MCF 10A (cell line): Measurements from ENCODE around the gene PPM1H. TPM values are rescaled to one million over a fixed set of nuclear protein-coding genes. Genes with fewer than 3 reads are reported as not detected.

Experiments
- BruUV-seq: library from RNA; stranded (reverse); fragments of 400-500 nt; replicated peaks from 2 replicates; lab custom pipeline; 2021; lab: Mats Ljungman, UMichigan
- CTCF ChIA-PET: fragments of 300-600 bp; sonication (Branson Sonifier 250); formaldehyde crosslinking; extraction: SDS; loops from one replicate; lab custom pipeline; 2021; ENCODE audit warnings: antibody characterized with exemption, inconsistent platforms; lab: Yijun Ruan, JAX
- POLR2A ChIA-PET: fragments of 300-600, 350-650 bp; sonication (Branson Sonifier 250); formaldehyde crosslinking; extraction: SDS; loops from one replicate; lab custom pipeline; 2020; ENCODE audit warnings: antibody characterized with exemption, inconsistent platforms; lab: Yijun Ruan, JAX
- DNase-seq: peaks from one replicate; pipeline ENCODE4 v3.0.0-alpha.2; 2018; ENCODE audit not compliant: unreplicated experiment
- H3K27ac Mint-ChIP-seq: one replicate; pipeline ENCODE4 v1.8.0; 2022; ENCODE audit warnings: mild to moderate bottlenecking, low read depth, mixed read lengths; ENCODE audit not compliant: unreplicated experiment
- H3K27me3 Mint-ChIP-seq: one replicate; pipeline ENCODE4 v1.8.0; 2022; ENCODE audit warnings: mixed read lengths; ENCODE audit not compliant: insufficient read depth, unreplicated experiment
- H3K36me3 Mint-ChIP-seq: one replicate; pipeline ENCODE4 v1.8.0; 2022; ENCODE audit warnings: mild to moderate bottlenecking, moderate library complexity, mixed read lengths; ENCODE audit not compliant: insufficient read depth, unreplicated experiment
- H3K4me1 Mint-ChIP-seq: one replicate; pipeline ENCODE4 v1.8.0; 2022; ENCODE audit warnings: mixed read lengths; ENCODE audit not compliant: insufficient read depth, unreplicated experiment
- H3K4me3 Mint-ChIP-seq: one replicate; pipeline ENCODE4 v1.8.0; 2022; ENCODE audit warnings: mild to moderate bottlenecking, moderate library complexity, mixed read lengths; ENCODE audit not compliant: unreplicated experiment
- H3K9me3 Mint-ChIP-seq: one replicate; pipeline ENCODE4 v1.8.0; 2022; ENCODE audit warnings: mixed read lengths; ENCODE audit not compliant: unreplicated experiment
- intact Hi-C: fragments of 100-400 bp; cut with micrococcal nuclease; formaldehyde crosslinking; loops from 2 replicates; pipeline ENCODE4 v1.14.1; 2022
- total RNA-seq: library from RNA; stranded (reverse); gene quantifications from 2 replicates; pipeline ENCODE4 v1.2.3, GENCODE V29; 2022
- TF ChIP-seq, protein P1 (sequence below): fragments of 200-600 bp; IDR thresholded peaks from one replicate; pipeline ENCODE4 v1.8.0; 2022; ENCODE audit warnings: antibody characterized with exemption, mild to moderate bottlenecking; ENCODE audit not compliant: unreplicated experiment

Gene PPM1H
- total RNA-seq, 1 experiment from 2014 or later, result 0.49 TPM

DNA sequence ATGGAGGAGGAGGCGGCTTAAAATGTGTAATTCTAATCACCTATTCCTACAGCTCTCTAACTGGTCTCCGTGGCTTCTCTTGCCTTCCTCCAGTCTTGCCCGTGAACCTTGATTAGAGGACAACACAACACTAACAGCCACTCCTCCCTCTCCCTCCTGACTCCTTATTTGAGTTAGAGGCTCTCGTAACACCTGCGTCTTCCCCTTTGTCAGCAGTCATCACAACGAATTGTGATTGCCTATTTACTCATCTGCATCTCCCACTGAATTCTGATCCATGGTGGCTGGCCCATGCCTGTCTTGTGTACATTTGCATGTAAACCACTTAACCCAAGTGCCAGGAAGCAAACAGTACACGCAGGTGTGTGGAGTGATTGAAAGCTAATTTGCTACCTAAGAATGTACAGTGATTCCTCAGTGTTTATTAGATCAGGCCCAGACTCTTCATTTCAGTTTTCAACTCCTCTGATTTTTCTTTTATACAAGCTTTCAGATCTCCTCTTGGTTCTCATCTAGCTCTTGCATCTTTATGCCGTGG is 313.8 kb downstream of the PPM1H start:
- intact Hi-C loops, result no loop called here
- DNase-seq, result no peak
- CTCF ChIA-PET, result interaction anchor here (0.6 to 0.7 kb wide), 2 partner anchors 15 to 153 kb away, joined by 3 read pairs; no protein-coding TSS in a partner anchor
- Mint-ChIP-seq H3K4me1 (peaks cover 4% of the 10 kb centered on the region), H3K36me3 (peaks cover 8% of the 10 kb centered on the region), H3K27ac (no peak overlapping the region), H3K4me3 (no peak overlapping the region), H3K27me3 (no peaks in the 10 kb centered on the region), H3K9me3 (no peaks in the 10 kb centered on the region)
- POLR2A ChIA-PET, result interaction anchor here (1.4 to 1.6 kb wide), 2 partner anchors 11 to 22 kb away, joined by 3 read pairs; no protein-coding TSS in a partner anchor
- no TSS peak for BruUV-seq
- TF ChIP-seq, protein P1, sequence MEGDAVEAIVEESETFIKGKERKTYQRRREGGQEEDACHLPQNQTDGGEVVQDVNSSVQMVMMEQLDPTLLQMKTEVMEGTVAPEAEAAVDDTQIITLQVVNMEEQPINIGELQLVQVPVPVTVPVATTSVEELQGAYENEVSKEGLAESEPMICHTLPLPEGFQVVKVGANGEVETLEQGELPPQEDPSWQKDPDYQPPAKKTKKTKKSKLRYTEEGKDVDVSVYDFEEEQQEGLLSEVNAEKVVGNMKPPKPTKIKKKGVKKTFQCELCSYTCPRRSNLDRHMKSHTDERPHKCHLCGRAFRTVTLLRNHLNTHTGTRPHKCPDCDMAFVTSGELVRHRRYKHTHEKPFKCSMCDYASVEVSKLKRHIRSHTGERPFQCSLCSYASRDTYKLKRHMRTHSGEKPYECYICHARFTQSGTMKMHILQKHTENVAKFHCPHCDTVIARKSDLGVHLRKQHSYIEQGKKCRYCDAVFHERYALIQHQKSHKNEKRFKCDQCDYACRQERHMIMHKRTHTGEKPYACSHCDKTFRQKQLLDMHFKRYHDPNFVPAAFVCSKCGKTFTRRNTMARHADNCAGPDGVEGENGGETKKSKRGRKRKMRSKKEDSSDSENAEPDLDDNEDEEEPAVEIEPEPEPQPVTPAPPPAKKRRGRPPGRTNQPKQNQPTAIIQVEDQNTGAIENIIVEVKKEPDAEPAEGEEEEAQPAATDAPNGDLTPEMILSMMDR, result no peak

DNA sequence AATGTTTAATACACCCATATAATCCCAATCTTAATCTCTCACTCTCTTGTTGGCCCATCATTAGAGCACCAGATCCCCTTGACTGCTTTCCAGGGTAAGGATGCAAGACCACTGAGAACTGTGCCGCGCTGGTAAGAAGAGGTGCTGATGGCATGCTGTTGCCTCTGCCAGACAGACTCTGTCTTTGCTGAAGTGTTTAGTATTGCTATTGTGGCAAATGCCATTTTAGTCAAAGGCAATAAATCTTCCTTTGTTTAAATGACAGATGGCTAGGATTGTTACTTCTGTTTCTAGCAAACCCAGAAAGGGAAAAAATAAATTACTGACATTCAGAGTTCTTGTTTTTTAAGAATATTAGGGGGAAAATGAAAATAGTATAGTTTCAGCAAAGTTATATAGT is 316.0 kb downstream of the PPM1H start:
- DNase-seq, result no peak
- BruUV-seq, result no TSS peak
- intact Hi-C loops, result no loop called here
- H3K27me3 Mint-ChIP-seq, result no peaks in the 10 kb centered on the region
- POLR2A ChIA-PET, result interaction anchor here (0.5 kb wide), 1 partner anchor 62 kb away, joined by 3 read pairs; no protein-coding TSS in a partner anchor
- H3K36me3 Mint-ChIP-seq, result no peaks in the 10 kb centered on the region
- no peak overlapping the region for H3K27ac Mint-ChIP-seq
- H3K4me1 Mint-ChIP-seq, result no peaks in the 10 kb centered on the region
- CTCF ChIA-PET, result interaction anchor here (0.8 to 1.2 kb wide), 5 partner anchors 13 to 182 kb away, joined by 3 to 4 read pairs (median 3); no protein-coding TSS in a partner anchor
- H3K4me3 Mint-ChIP-seq, result no peak overlapping the region
- TF ChIP-seq, protein P1, result no peak
- H3K9me3 Mint-ChIP-seq, result no peaks in the 10 kb centered on the region

DNA sequence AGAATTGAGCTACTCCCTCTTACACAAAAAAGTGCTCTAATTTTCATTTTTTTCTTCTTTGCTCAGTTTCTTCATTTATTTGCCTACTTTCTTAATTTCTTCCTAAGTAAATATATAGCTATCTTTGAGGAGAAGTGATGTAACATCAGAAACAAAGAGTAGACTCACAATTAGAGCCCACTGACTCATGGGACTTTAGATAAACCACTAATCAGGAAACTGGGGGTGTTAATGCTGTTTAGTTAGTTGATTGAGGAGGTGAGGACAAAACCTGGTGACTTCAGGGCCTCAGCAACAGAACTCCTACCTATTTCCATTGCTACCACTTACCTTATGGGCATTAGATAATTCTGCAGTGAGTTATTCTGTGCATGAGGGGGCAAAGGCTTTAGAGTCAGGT is 316.6 kb downstream of the PPM1H start:
- Mint-ChIP-seq H3K36me3 (no peaks in the 10 kb centered on the region), H3K4me1 (no peaks in the 10 kb centered on the region), H3K27ac (no peak overlapping the region), H3K27me3 (no peaks in the 10 kb centered on the region), H3K4me3 (no peak overlapping the region), H3K9me3 (no peaks in the 10 kb centered on the region)
- DNase-seq, result no peak
- BruUV-seq, result no TSS peak
- intact Hi-C loops, result no loop called here
- TF ChIP-seq, protein P1, result no peak
- ChIA-PET CTCF (interaction anchor here (0.6 to 0.9 kb wide), 5 partner anchors 53 to 181 kb away, joined by 3 to 4 read pairs (median 3); no protein-coding TSS in a partner anchor), POLR2A (interaction anchor here (0.5 to 0.7 kb wide), 2 partner anchors 15 to 63 kb away, joined by 3 read pairs; no protein-coding TSS in a partner anchor)

DNA sequence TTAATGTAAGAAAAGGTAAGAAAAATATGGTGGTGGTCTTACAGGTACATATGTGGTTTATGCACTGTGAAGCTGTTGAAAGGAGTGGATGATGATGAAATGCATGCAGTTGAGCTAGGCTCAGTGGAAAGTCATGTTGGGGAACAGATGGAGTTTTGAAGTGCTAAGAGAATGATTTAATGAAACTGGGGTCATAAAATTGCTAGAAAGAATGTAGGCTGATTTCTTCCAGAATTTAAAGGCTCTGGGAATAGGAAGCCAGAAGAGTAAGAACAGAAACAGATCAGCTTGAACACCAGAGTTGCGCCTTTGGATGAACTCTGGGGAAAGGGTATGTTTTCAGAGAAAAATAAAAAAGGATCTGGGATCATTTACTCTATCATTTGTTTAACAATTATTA is 321.9 kb downstream of the PPM1H start:
- intact Hi-C loops, result no loop called here
- H3K4me1 Mint-ChIP-seq, result no peaks in the 10 kb centered on the region
- no peak overlapping the region for H3K4me3 Mint-ChIP-seq
- no peak for DNase-seq
- TF ChIP-seq, protein P1, result no peak
- no TSS peak for BruUV-seq
- H3K36me3 Mint-ChIP-seq, result no peaks in the 10 kb centered on the region
- no peak overlapping the region for H3K27ac Mint-ChIP-seq
- POLR2A ChIA-PET, result interaction anchor here (0.6 to 1.8 kb wide), 3 partner anchors 11 to 1341 kb away, joined by 3 to 6 read pairs (median 3); no protein-coding TSS in a partner anchor
- H3K9me3 Mint-ChIP-seq, result no peaks in the 10 kb centered on the region
- CTCF ChIA-PET, result interaction anchor here (0.6 to 1.8 kb wide), 5 partner anchors 10 to 438 kb away, joined by 3 to 7 read pairs (median 3); no protein-coding TSS in a partner anchor
- H3K27me3 Mint-ChIP-seq, result no peaks in the 10 kb centered on the region
